ENCODE measurements around the gene TASP1. TPM values are rescaled to one million over a fixed set of nuclear protein-coding genes. Genes with fewer than 3 reads are reported as not detected.
A peak's percentile ranks its signal among the peaks of the same experiment; 100 is the strongest.

The TASP1 gene
- 10 to 100 TPM in 1 of 4 donors, 1 to 10 TPM in 3; 7.7 to 20.0 (median 8.7) TPM for total RNA-seq

- 1 to 2% methylated on average over 8 to 21 of the region's 50 CpGs for WGBS, 2 donors
- Histone ChIP-seq H3K9me3 (no peaks in the 10 kb centered on the region), H3K36me3 (no peaks in the 10 kb centered on the region), H3K27me3 (peaks cover 0 to 1% (median 0%) of the 10 kb centered on the region in 4 donors), H3K4me1 (peaks cover 0 to 15% (median 5%) of the 10 kb centered on the region in 3 donors), H3K27ac (peak within 1 kb of the TSS; percentile 82 to 93 (median 86)), H3K4me3 (peak within 1 kb of the TSS; percentile 87 to 98 (median 88))
- intact Hi-C loops (cut with DNase I), result no loop called here
- TF ChIP-seq POLR2A (IDR thresholded peaks at IDR 0.05), result peak in 2 of 4 donors; percentile 34 to 60
- no peak for TF ChIP-seq CTCF (IDR thresholded peaks at IDR 0.05)
- DNase-seq, result peak; percentile 87
Observed at GRCh38 chr20:13638496-13639149, at the start of gene TASP1. TSS of gene TASP1 (minus strand) at chr20:13638932. CDS start at chr20:13630078, 8,854 bp downstream.

- WGBS, 2 donors, result 78 to 81% methylated on average over 3 of the region's 3 CpGs
- no peaks in the 10 kb centered on the region for H3K36me3 ChIP-seq
- intact Hi-C loops (cut with DNase I), result no loop called here
- DNase-seq, result no peak
- no peaks in the 10 kb centered on the region for H3K9me3 ChIP-seq
- peaks cover 0 to 5% (median 0%) of the 10 kb centered on the region in 3 donors for H3K4me1 ChIP-seq
- TF ChIP-seq CTCF (IDR thresholded peaks at IDR 0.05) (no peak), POLR2A (IDR thresholded peaks at IDR 0.05) (no peak)
- no peak overlapping the region for H3K4me3 ChIP-seq
- H3K27ac ChIP-seq, result no peak overlapping the region
- H3K27me3 ChIP-seq, result no peaks in the 10 kb centered on the region
Observed at GRCh38 chr20:13687815-13688214, 49.1 kb upstream of the TASP1 start.

- Histone ChIP-seq H3K4me3 (no peak overlapping the region), H3K36me3 (no peaks in the 10 kb centered on the region), H3K27ac (no peak overlapping the region), H3K27me3 (no peaks in the 10 kb centered on the region), H3K4me1 (no peaks in the 10 kb centered on the region), H3K9me3 (no peaks in the 10 kb centered on the region)
- intact Hi-C loops (cut with DNase I), result no loop called here
- no peak for TF ChIP-seq POLR2A (IDR thresholded peaks at IDR 0.05)
- no peak for TF ChIP-seq CTCF (IDR thresholded peaks at IDR 0.05)
- 81 to 86% methylated on average over 2 of the region's 2 CpGs for WGBS, 2 donors
- DNase-seq, result no peak
Observed at GRCh38 chr20:13685623-13686022, 46.9 kb upstream of the TASP1 start.

GRCh38 chr20:13684566-13685222, 46.0 kb upstream of the TASP1 start:
- 55% methylated on average over 5 of the region's 5 CpGs for WGBS, 2 donors
- H3K27ac ChIP-seq, result no peak overlapping the region
- H3K4me3 ChIP-seq, result no peak overlapping the region
- H3K27me3 ChIP-seq, result no peaks in the 10 kb centered on the region
- no peaks in the 10 kb centered on the region for H3K36me3 ChIP-seq
- no peak for DNase-seq
- no peaks in the 10 kb centered on the region for H3K9me3 ChIP-seq
- TF ChIP-seq CTCF (IDR thresholded peaks at IDR 0.05) (no peak), POLR2A (IDR thresholded peaks at IDR 0.05) (no peak)
- intact Hi-C loops (cut with DNase I), result no loop called here
- H3K4me1 ChIP-seq, result no peaks in the 10 kb centered on the region

GRCh38 chr20:13683833-13684232, 45.1 kb upstream of the TASP1 start:
- 17 to 20% methylated on average over 1 of the region's 1 CpG for WGBS, 2 donors
- Histone ChIP-seq H3K36me3 (no peaks in the 10 kb centered on the region), H3K27ac (no peak overlapping the region), H3K9me3 (no peaks in the 10 kb centered on the region), H3K27me3 (no peaks in the 10 kb centered on the region), H3K4me1 (no peaks in the 10 kb centered on the region), H3K4me3 (no peak overlapping the region)
- no peak for TF ChIP-seq POLR2A (IDR thresholded peaks at IDR 0.05)
- no peak for DNase-seq
- intact Hi-C loops (cut with DNase I), result no loop called here
